HG03139 (cell line): ENCODE results near the gene VANGL1.
"Not testable (repeated sequence)": the region's sequence is repeated elsewhere in the genome, so short reads cannot be mapped to it uniquely, and the experiment has no call there.

ENCODE experiments used
- ATAC-seq: cut with Tn5 transposase; IDR thresholded peaks from one replicate; pipeline ENCODE4 v1.9.1; 2021; ENCODE audit not compliant: unreplicated experiment

Gene VANGL1

GRCh38 chr1:115641762-115642167, at the start of gene VANGL1:
TSS of gene VANGL1 (plus strand) at chr1:115641970. CDS start at chr1:115651414, 9,444 bp downstream.
- peak; percentile 50 for ATAC-seq

- ATAC-seq, result no peak
These were observed 49.5 kb upstream of the VANGL1 start for GRCh38 chr1:115592264-115592663.

- no peak for ATAC-seq
These were observed 48.2 kb upstream of the VANGL1 start for GRCh38 chr1:115593365-115594259.

GRCh38 chr1:115594600-115594999, 47.2 kb upstream of the VANGL1 start:
- no peak for ATAC-seq

- peak; percentile 61 for ATAC-seq
These were observed 46.3 kb upstream of the VANGL1 start for GRCh38 chr1:115595279-115596079.

- no peak for ATAC-seq
These were observed 45.5 kb upstream of the VANGL1 start for GRCh38 chr1:115596080-115596780.

GRCh38 chr1:115604508-115604907, 37.3 kb upstream of the VANGL1 start:
- no peak for ATAC-seq

- ATAC-seq, result no peak
These were observed 35.5 kb upstream of the VANGL1 start for GRCh38 chr1:115606305-115606704.

GRCh38 chr1:115609021-115609420, 32.7 kb upstream of the VANGL1 start:
- ATAC-seq, result no peak

- no peak for ATAC-seq
These were observed 28.0 kb upstream of the VANGL1 start for GRCh38 chr1:115613767-115614166.

- ATAC-seq, result no peak
These were observed 21.3 kb upstream of the VANGL1 start for GRCh38 chr1:115620453-115620852.

GRCh38 chr1:115620950-115621349, 20.8 kb upstream of the VANGL1 start:
- ATAC-seq, result no peak

GRCh38 chr1:115624859-115625258, 16.9 kb upstream of the VANGL1 start:
- ATAC-seq, result no peak

- no peak for ATAC-seq
These were observed 11.4 kb upstream of the VANGL1 start for GRCh38 chr1:115630342-115630741.

GRCh38 chr1:115632251-115633026, 9.3 kb upstream of the VANGL1 start:
- no peak for ATAC-seq

GRCh38 chr1:115633606-115634005, 8.2 kb upstream of the VANGL1 start:
- ATAC-seq, result not testable (repeated sequence)

- not testable (repeated sequence) for ATAC-seq
These were observed 4.5 kb upstream of the VANGL1 start for GRCh38 chr1:115637247-115637646.

GRCh38 chr1:115640384-115640783, 1.4 kb upstream of the VANGL1 start:
- ATAC-seq, result no peak

- peak; percentile 61 for ATAC-seq
These were observed 650 bp downstream of the VANGL1 start for GRCh38 chr1:115642168-115643072.
